ENCODE measurements around the gene AKAP7. TPM values are rescaled to one million over a fixed set of nuclear protein-coding genes. Genes with fewer than 3 reads are reported as not detected.

The AKAP7 gene
- total RNA-seq, 2 experiments from 2014 or later = 7.8 to 8.8 TPM

- Mint-ChIP-seq H3K4me1 (peaks cover 3% of the 10 kb centered on the region), H3K36me3 (ENCODE audit: low read depth) (peaks cover 41% of the 10 kb centered on the region), H3K9me3 (peaks cover 24% of the 10 kb centered on the region), H3K27me3 (no peaks in the 10 kb centered on the region), H3K4me3 (no peak overlapping the region), H3K27ac (no peak overlapping the region)
- CTCF ChIA-PET = no interaction called here
- DNase-seq = no peak
- POLR2A ChIA-PET = no interaction called here
Measured at GRCh38 chr6:131275273-131275672, 140.0 kb downstream of the AKAP7 start.

- POLR2A ChIA-PET = no interaction called here
Measured at GRCh38 chr6:131277591-131277990, 142.3 kb downstream of the AKAP7 start.

GRCh38 chr6:131281471-131282270, 146.4 kb downstream of the AKAP7 start:
- ChIA-PET CTCF (interaction anchor here (0.5 to 2.5 kb wide), 6 partner anchors 10 to 524 kb away, joined by 3 to 6 read pairs (median 6); no protein-coding TSS in a partner anchor), POLR2A (interaction anchor here (0.6 kb wide), 2 partner anchors 16 to 346 kb away, joined by 3 to 4 read pairs; no protein-coding TSS in a partner anchor)
- Mint-ChIP-seq H3K27me3 (no peaks in the 10 kb centered on the region), H3K36me3 (ENCODE audit: low read depth) (peaks cover 35% of the 10 kb centered on the region), H3K4me3 (peak overlapping the region; percentile 41), H3K4me1 (peaks cover 29% of the 10 kb centered on the region), H3K9me3 (peaks cover 17% of the 10 kb centered on the region), H3K27ac (peak overlapping the region; percentile 97)
- peak; percentile 82 for DNase-seq

More at GRCh38 chr6:131277591-131277990, 142.3 kb downstream of the AKAP7 start:
- no peak for DNase-seq
- H3K4me3 Mint-ChIP-seq = no peak overlapping the region
- H3K36me3 Mint-ChIP-seq (ENCODE audit: low read depth) = peaks cover 37% of the 10 kb centered on the region
- H3K27me3 Mint-ChIP-seq = no peaks in the 10 kb centered on the region
- H3K27ac Mint-ChIP-seq = no peak overlapping the region
- CTCF ChIA-PET = no interaction called here
- H3K9me3 Mint-ChIP-seq = peaks cover 19% of the 10 kb centered on the region
- H3K4me1 Mint-ChIP-seq = peaks cover 19% of the 10 kb centered on the region

GRCh38 chr6:131282365-131282764, 147.1 kb downstream of the AKAP7 start:
- Mint-ChIP-seq H3K27me3 (no peaks in the 10 kb centered on the region), H3K4me3 (no peak overlapping the region), H3K36me3 (ENCODE audit: low read depth) (peaks cover 34% of the 10 kb centered on the region), H3K4me1 (peaks cover 29% of the 10 kb centered on the region), H3K27ac (no peak overlapping the region), H3K9me3 (peaks cover 17% of the 10 kb centered on the region)
- ChIA-PET POLR2A (interaction anchor here (0.6 kb wide), 1 partner anchor 17 kb away, joined by 4 read pairs; no protein-coding TSS in a partner anchor), CTCF (interaction anchor here (0.5 to 2.5 kb wide), 5 partner anchors 9 to 524 kb away, joined by 3 to 6 read pairs (median 6); no protein-coding TSS in a partner anchor)
- DNase-seq = no peak

- Mint-ChIP-seq H3K36me3 (ENCODE audit: low read depth) (peaks cover 27% of the 10 kb centered on the region), H3K27me3 (no peaks in the 10 kb centered on the region), H3K27ac (no peak overlapping the region), H3K9me3 (peaks cover 10% of the 10 kb centered on the region), H3K4me1 (peaks cover 29% of the 10 kb centered on the region), H3K4me3 (no peak overlapping the region)
- ChIA-PET POLR2A (no interaction called here), CTCF (interaction anchor here (0.6 to 2.5 kb wide), 4 partner anchors 9 to 84 kb away, joined by 3 to 6 read pairs (median 5); no protein-coding TSS in a partner anchor)
- DNase-seq = no peak
Measured at GRCh38 chr6:131283466-131284175, 148.4 kb downstream of the AKAP7 start.

GRCh38 chr6:131285548-131285947, 150.3 kb downstream of the AKAP7 start:
- H3K9me3 Mint-ChIP-seq = no peaks in the 10 kb centered on the region
- DNase-seq = no peak
- no peak overlapping the region for H3K27ac Mint-ChIP-seq
- no peaks in the 10 kb centered on the region for H3K27me3 Mint-ChIP-seq
- ChIA-PET POLR2A (no interaction called here), CTCF (no interaction called here)
- H3K4me3 Mint-ChIP-seq = no peak overlapping the region
- peaks cover 23% of the 10 kb centered on the region for H3K4me1 Mint-ChIP-seq
- peaks cover 12% of the 10 kb centered on the region for H3K36me3 Mint-ChIP-seq (ENCODE audit: low read depth)

- Mint-ChIP-seq H3K36me3 (ENCODE audit: low read depth) (peaks cover 12% of the 10 kb centered on the region), H3K9me3 (no peaks in the 10 kb centered on the region), H3K27ac (no peak overlapping the region), H3K4me3 (no peak overlapping the region), H3K27me3 (no peaks in the 10 kb centered on the region), H3K4me1 (peaks cover 15% of the 10 kb centered on the region)
- DNase-seq = no peak
- CTCF ChIA-PET = no interaction called here
- POLR2A ChIA-PET = no interaction called here
Measured at GRCh38 chr6:131286469-131287040, 151.3 kb downstream of the AKAP7 start.

- ChIA-PET CTCF (no interaction called here), POLR2A (no interaction called here)
- Mint-ChIP-seq H3K4me3 (no peak overlapping the region), H3K4me1 (peaks cover 17% of the 10 kb centered on the region), H3K27me3 (no peaks in the 10 kb centered on the region), H3K27ac (no peak overlapping the region), H3K9me3 (no peaks in the 10 kb centered on the region), H3K36me3 (ENCODE audit: low read depth) (peaks cover 4% of the 10 kb centered on the region)
- DNase-seq = no peak
Measured at GRCh38 chr6:131288214-131288613, 152.9 kb downstream of the AKAP7 start.

GRCh38 chr6:131290955-131291354, 155.7 kb downstream of the AKAP7 start:
- no peak for DNase-seq
- CTCF ChIA-PET = interaction anchor here (0.6 to 1.8 kb wide), 2 partner anchors 8 to 47 kb away, joined by 3 to 6 read pairs; no protein-coding TSS in a partner anchor
- peaks cover 11% of the 10 kb centered on the region for H3K4me1 Mint-ChIP-seq
- no peaks in the 10 kb centered on the region for H3K27me3 Mint-ChIP-seq
- H3K36me3 Mint-ChIP-seq (ENCODE audit: low read depth) = no peaks in the 10 kb centered on the region
- H3K9me3 Mint-ChIP-seq = no peaks in the 10 kb centered on the region
- H3K27ac Mint-ChIP-seq = no peak overlapping the region
- POLR2A ChIA-PET = no interaction called here
- H3K4me3 Mint-ChIP-seq = no peak overlapping the region

GRCh38 chr6:131292145-131292938, 157.1 kb downstream of the AKAP7 start:
- Mint-ChIP-seq H3K4me3 (no peak overlapping the region), H3K27ac (peak overlapping the region; percentile 3), H3K36me3 (ENCODE audit: low read depth) (no peaks in the 10 kb centered on the region), H3K27me3 (no peaks in the 10 kb centered on the region), H3K9me3 (no peaks in the 10 kb centered on the region), H3K4me1 (peaks cover 11% of the 10 kb centered on the region)
- no peak for DNase-seq
- CTCF ChIA-PET = interaction anchor here (1.8 kb wide), 1 partner anchor 10 kb away, joined by 6 read pairs; no protein-coding TSS in a partner anchor
- POLR2A ChIA-PET = no interaction called here

GRCh38 chr6:131293472-131293911, 158.2 kb downstream of the AKAP7 start:
- Mint-ChIP-seq H3K36me3 (ENCODE audit: low read depth) (no peaks in the 10 kb centered on the region), H3K4me3 (no peak overlapping the region), H3K27me3 (no peaks in the 10 kb centered on the region), H3K4me1 (peaks cover 11% of the 10 kb centered on the region), H3K9me3 (no peaks in the 10 kb centered on the region), H3K27ac (no peak overlapping the region)
- no peak for DNase-seq
- POLR2A ChIA-PET = no interaction called here
- CTCF ChIA-PET = interaction anchor here (1.4 kb wide), 1 partner anchor 29 kb away, joined by 3 read pairs; no protein-coding TSS in a partner anchor

- no peak overlapping the region for H3K27ac Mint-ChIP-seq
- no peaks in the 10 kb centered on the region for H3K27me3 Mint-ChIP-seq
- POLR2A ChIA-PET = no interaction called here
- no peak overlapping the region for H3K4me3 Mint-ChIP-seq
- CTCF ChIA-PET = no interaction called here
- no peak for DNase-seq
- no peaks in the 10 kb centered on the region for H3K9me3 Mint-ChIP-seq
- no peaks in the 10 kb centered on the region for H3K36me3 Mint-ChIP-seq (ENCODE audit: low read depth)
- H3K4me1 Mint-ChIP-seq = peaks cover 11% of the 10 kb centered on the region
Measured at GRCh38 chr6:131295081-131295480, 159.8 kb downstream of the AKAP7 start.
